K562 (cell line): ENCODE measurements around the gene DPT. TPM values are rescaled to one million over a fixed set of nuclear protein-coding genes. Genes with fewer than 3 reads are reported as not detected.

Experiments used
- polyA plus RNA-seq, 8 experiments: library from polyadenylated mRNA; depleted of rRNA in 4 of 8; stranded (reverse) in 5 of 8; unstranded in 3 of 8; fragments of >200 nt; fragmentation: Nextera tagmentation in 2 of 8; fragmentation: Illumina TruSeq in 1 of 8; extraction: Ambion mirVana in 2 of 8; extraction: Trizol in 1 of 8; gene quantifications; 2 replicates each; pipeline versions ENCODE4 v1.2.1 to v1.2.3, GENCODE V29; 2011 to 2014; ENCODE audit warnings: inconsistent platforms in 1 of 8, missing spikeins in 1 of 8
- total RNA-seq, 7 experiments: library from RNA; depleted of rRNA in 6 of 7; stranded (reverse); fragments of >200 nt in 6 of 7; fragmentation: Illumina TruSeq in 2 of 7; extraction: Trizol in 2 of 7; gene quantifications; 2 replicates each; pipeline versions ENCODE4 v1.2.1 to v1.2.3, GENCODE V29; 2011 to 2021; ENCODE audit warnings: low replicate concordance in 1 of 7
- TF ChIP-seq, protein P1 (sequence below): fragments of 450-650 bp; IDR thresholded peaks from 2 replicates; pipeline ENCODE4 v1.6.1; 2016; ENCODE audit warnings: low read depth

DPT gene
- total and polyA plus RNA-seq, 9 of the 15 experiments (the other 6 are each of a cell fraction or from before 2014, with no cell fraction given): not detected

DNA sequence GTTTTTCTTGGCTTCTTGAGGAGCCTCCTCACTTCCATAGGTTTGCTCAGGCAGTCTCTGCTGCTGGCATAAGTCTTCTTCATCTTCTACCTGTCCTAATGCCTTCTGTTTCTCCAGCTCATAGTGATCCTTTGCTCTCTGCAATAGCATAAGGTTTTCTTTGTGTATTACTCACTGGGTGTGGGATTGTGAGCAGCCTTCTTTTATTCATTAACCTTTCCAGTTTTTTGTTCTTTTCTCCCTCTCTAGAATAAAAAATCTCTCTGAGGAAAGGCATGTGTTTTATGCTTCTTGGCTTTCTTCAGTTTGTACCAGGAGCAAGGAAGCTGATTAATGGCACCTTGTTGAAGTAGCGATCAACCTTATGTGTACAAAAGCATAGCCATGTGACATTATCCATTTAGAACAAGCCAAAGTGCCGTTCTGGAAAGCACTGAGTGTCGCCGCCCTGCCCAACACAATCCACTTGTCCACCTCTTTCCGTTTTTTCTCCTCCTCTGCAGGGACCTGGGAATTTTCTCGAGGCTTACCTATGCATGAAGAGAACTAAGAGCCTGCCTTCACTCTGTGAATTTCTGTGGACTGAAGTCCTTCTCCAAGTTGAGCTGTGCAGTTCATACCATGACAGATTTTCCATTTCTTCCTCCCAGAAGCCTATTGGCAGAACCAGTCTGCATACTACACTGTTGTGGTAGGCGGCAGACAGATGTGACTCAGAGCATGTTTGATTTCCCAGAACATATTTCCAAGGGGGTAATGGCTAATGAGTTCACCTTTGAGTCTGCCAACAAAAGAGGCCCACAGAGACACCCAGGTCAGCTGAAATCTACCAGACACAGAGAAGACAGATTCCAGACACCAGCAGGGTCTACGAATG is 39.0 kb downstream of the DPT start (continued):
- TF ChIP-seq, protein P1, sequence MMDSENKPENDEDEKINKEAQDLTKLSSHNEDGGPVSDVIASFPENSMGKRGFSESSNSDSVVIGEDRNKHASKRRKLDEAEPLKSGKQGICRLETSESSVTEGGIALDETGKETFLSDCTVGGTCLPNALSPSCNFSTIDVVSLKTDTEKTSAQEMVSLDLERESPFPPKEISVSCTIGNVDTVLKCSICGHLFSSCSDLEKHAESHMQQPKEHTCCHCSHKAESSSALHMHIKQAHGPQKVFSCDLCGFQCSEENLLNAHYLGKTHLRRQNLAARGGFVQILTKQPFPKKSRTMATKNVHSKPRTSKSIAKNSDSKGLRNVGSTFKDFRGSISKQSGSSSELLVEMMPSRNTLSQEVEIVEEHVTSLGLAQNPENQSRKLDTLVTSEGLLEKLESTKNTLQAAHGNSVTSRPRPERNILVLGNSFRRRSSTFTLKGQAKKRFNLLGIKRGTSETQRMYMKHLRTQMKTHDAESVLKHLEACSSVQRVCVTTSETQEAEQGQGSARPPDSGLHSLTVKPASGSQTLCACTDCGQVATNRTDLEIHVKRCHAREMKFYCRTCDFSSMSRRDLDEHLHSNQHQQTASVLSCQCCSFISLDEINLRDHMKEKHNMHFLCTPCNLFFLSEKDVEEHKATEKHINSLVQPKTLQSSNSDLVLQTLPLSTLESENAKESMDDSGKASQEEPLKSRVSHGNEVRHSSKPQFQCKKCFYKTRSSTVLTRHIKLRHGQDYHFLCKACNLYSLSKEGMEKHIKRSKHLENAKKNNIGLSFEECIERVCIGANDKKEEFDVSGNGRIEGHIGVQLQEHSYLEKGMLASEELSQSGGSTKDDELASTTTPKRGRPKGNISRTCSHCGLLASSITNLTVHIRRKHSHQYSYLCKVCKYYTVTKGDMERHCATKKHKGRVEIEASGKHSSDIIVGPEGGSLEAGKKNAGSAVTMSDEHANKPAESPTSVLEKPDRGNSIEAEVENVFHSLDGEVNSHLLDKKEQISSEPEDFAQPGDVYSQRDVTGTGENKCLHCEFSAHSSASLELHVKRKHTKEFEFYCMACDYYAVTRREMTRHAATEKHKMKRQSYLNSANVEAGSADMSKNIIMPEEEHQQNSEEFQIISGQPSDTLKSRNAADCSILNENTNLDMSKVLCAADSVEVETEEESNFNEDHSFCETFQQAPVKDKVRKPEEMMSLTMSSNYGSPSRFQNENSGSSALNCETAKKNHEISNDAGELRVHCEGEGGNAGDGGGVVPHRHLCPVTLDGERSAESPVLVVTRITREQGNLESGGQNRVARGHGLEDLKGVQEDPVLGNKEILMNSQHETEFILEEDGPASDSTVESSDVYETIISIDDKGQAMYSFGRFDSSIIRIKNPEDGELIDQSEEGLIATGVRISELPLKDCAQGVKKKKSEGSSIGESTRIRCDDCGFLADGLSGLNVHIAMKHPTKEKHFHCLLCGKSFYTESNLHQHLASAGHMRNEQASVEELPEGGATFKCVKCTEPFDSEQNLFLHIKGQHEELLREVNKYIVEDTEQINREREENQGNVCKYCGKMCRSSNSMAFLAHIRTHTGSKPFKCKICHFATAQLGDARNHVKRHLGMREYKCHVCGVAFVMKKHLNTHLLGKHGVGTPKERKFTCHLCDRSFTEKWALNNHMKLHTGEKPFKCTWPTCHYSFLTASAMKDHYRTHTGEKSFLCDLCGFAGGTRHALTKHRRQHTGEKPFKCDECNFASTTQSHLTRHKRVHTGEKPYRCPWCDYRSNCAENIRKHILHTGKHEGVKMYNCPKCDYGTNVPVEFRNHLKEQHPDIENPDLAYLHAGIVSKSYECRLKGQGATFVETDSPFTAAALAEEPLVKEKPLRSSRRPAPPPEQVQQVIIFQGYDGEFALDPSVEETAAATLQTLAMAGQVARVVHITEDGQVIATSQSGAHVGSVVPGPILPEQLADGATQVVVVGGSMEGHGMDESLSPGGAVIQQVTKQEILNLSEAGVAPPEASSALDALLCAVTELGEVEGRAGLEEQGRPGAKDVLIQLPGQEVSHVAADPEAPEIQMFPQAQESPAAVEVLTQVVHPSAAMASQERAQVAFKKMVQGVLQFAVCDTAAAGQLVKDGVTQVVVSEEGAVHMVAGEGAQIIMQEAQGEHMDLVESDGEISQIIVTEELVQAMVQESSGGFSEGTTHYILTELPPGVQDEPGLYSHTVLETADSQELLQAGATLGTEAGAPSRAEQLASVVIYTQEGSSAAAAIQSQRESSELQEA: no peak
